Measurements from ENCODE around the gene HM13.

HM13 gene

GRCh38 chr20:31560746-31561598 lies 46.7 kb downstream of the HM13 start:
- Histone ChIP-seq H3K27me3 (ENCODE audit: control insufficient read depth, low read length) (no peaks in the 10 kb centered on the region), H4K20me1 (ENCODE audit: control insufficient read depth, insufficient read depth, low read depth, low read length) (no peaks in the 10 kb centered on the region), H3F3A (ENCODE audit: control insufficient read depth, insufficient read depth) (peaks cover 19% of the 10 kb centered on the region), H3K27ac (ENCODE audit: low read depth, low read length) (no peak overlapping the region), H3K79me2 (ENCODE audit: control insufficient read depth, low read length) (no peaks in the 10 kb centered on the region), H3K36me3 (ENCODE audit: control insufficient read depth, low read length) (peaks cover 60% of the 10 kb centered on the region), H3K9me2 (replicated peaks; ENCODE audit: control insufficient read depth, low read length) (no peaks in the 10 kb centered on the region), H3K4me2 (ENCODE audit: low read length) (no peak overlapping the region), H3K4me1 (ENCODE audit: control insufficient read depth, low read length) (peaks cover 42% of the 10 kb centered on the region), H3K4me3 (ENCODE audit: low read length) (no peak overlapping the region), H3K9me3 (ENCODE audit: control insufficient read depth, insufficient read depth, low read length) (no peaks in the 10 kb centered on the region)
- TF ChIP-seq EZH2phosphoT487 (IDR thresholded peaks at IDR 0.05; ENCODE audit: borderline replicate concordance, low read length) (no peak), CTCF (IDR thresholded peaks at IDR 0.05; ENCODE audit: low read depth, low read length, poor library complexity, severe bottlenecking) (no peak)

- Histone ChIP-seq H3F3A (ENCODE audit: control insufficient read depth, insufficient read depth) (peaks cover 22% of the 10 kb centered on the region), H3K9me3 (ENCODE audit: control insufficient read depth, insufficient read depth, low read length) (no peaks in the 10 kb centered on the region), H3K36me3 (ENCODE audit: control insufficient read depth, low read length) (peaks cover 63% of the 10 kb centered on the region), H3K27ac (ENCODE audit: low read depth, low read length) (no peak overlapping the region), H3K9me2 (replicated peaks; ENCODE audit: control insufficient read depth, low read length) (no peaks in the 10 kb centered on the region), H3K79me2 (ENCODE audit: control insufficient read depth, low read length) (no peaks in the 10 kb centered on the region), H3K27me3 (ENCODE audit: control insufficient read depth, low read length) (no peaks in the 10 kb centered on the region), H3K4me1 (ENCODE audit: control insufficient read depth, low read length) (peaks cover 55% of the 10 kb centered on the region), H3K4me2 (ENCODE audit: low read length) (no peak overlapping the region), H4K20me1 (ENCODE audit: control insufficient read depth, insufficient read depth, low read depth, low read length) (no peaks in the 10 kb centered on the region), H3K4me3 (ENCODE audit: low read length) (no peak overlapping the region)
- TF ChIP-seq CTCF (IDR thresholded peaks at IDR 0.05; ENCODE audit: low read depth, low read length, poor library complexity, severe bottlenecking) (no peak), EZH2phosphoT487 (IDR thresholded peaks at IDR 0.05; ENCODE audit: borderline replicate concordance, low read length) (no peak)
These were observed 48.0 kb downstream of the HM13 start for GRCh38 chr20:31562241-31562640.

- TF ChIP-seq CTCF (IDR thresholded peaks at IDR 0.05; ENCODE audit: low read depth, low read length, poor library complexity, severe bottlenecking) = no peak
- no peak for TF ChIP-seq EZH2phosphoT487 (IDR thresholded peaks at IDR 0.05; ENCODE audit: borderline replicate concordance, low read length)
- H4K20me1 ChIP-seq (ENCODE audit: control insufficient read depth, insufficient read depth, low read depth, low read length) = no peaks in the 10 kb centered on the region
- H3K4me2 ChIP-seq (ENCODE audit: low read length) = no peak overlapping the region
- no peak overlapping the region for H3K4me3 ChIP-seq (ENCODE audit: low read length)
- H3K27ac ChIP-seq (ENCODE audit: low read depth, low read length) = peak overlapping the region; percentile 19; the same call in 1 of the 2 replicates
- peaks cover 30% of the 10 kb centered on the region for H3F3A ChIP-seq (ENCODE audit: control insufficient read depth, insufficient read depth)
- H3K4me1 ChIP-seq (ENCODE audit: control insufficient read depth, low read length) = peaks cover 75% of the 10 kb centered on the region
- no peaks in the 10 kb centered on the region for H3K27me3 ChIP-seq (ENCODE audit: control insufficient read depth, low read length)
- no peaks in the 10 kb centered on the region for H3K79me2 ChIP-seq (ENCODE audit: control insufficient read depth, low read length)
- H3K36me3 ChIP-seq (ENCODE audit: control insufficient read depth, low read length) = peaks cover 79% of the 10 kb centered on the region
- no peaks in the 10 kb centered on the region for H3K9me2 ChIP-seq (replicated peaks; ENCODE audit: control insufficient read depth, low read length)
- H3K9me3 ChIP-seq (ENCODE audit: control insufficient read depth, insufficient read depth, low read length) = no peaks in the 10 kb centered on the region
These were observed 50.0 kb downstream of the HM13 start for GRCh38 chr20:31564284-31564683.
